Coronary artery (tissue), 2 donors: ENCODE results near the gene MYCBP.

Experiments used
- DNase-seq: peaks from one replicate; pipeline ENCODE4 v3.0.0-alpha.2; 2017; ENCODE audit warnings: low spot score
- H3K27ac ChIP-seq, 2 donors: fragments of 200-600 bp; sonication (generic); one replicate each; pipeline ENCODE4 v1.5.1; 2016 to 2019
- H3K4me3 ChIP-seq: fragments of 200-600 bp; sonication (generic); 2 replicates; pipeline ENCODE4 v1.5.1; 2016; ENCODE audit warnings: mild to moderate bottlenecking, moderate library complexity
- CTCF ChIP-seq: fragments of 200-600 bp; sonication (generic); IDR thresholded peaks from one replicate; pipeline ENCODE4 v1.5.1; 2019; ENCODE audit warnings: antibody characterized with exemption

Gene MYCBP

GRCh38 chr1:38814984-38815464 lies 58.1 kb downstream of the MYCBP start:
- no peak for DNase-seq
- TF ChIP-seq CTCF, result no peak
- no peak overlapping the region for H3K27ac ChIP-seq
- H3K4me3 ChIP-seq, result no peak overlapping the region

GRCh38 chr1:38814444-38814983 lies 58.6 kb downstream of the MYCBP start:
- DNase-seq, result no peak
- no peak overlapping the region for H3K4me3 ChIP-seq
- TF ChIP-seq CTCF, result no peak

GRCh38 chr1:38812981-38813380 lies 60.2 kb downstream of the MYCBP start:
- TF ChIP-seq CTCF, result no peak

More at GRCh38 chr1:38814444-38814983, 58.6 kb downstream of the MYCBP start:
- H3K27ac ChIP-seq, result no peak overlapping the region

More at GRCh38 chr1:38812981-38813380, 60.2 kb downstream of the MYCBP start:
- H3K27ac ChIP-seq, result no peak overlapping the region
- DNase-seq, result no peak
- H3K4me3 ChIP-seq, result no peak overlapping the region
